ENCODE results near the gene PRPF40A. TPM values are rescaled to one million over a fixed set of nuclear protein-coding genes. Genes with fewer than 3 reads are reported as not detected.

Gene PRPF40A
- total and polyA plus RNA-seq, 2 of the 13 experiments (the other 11 are each of a cell fraction or from before 2014, with no cell fraction given) = 146 to 207 TPM

DNA sequence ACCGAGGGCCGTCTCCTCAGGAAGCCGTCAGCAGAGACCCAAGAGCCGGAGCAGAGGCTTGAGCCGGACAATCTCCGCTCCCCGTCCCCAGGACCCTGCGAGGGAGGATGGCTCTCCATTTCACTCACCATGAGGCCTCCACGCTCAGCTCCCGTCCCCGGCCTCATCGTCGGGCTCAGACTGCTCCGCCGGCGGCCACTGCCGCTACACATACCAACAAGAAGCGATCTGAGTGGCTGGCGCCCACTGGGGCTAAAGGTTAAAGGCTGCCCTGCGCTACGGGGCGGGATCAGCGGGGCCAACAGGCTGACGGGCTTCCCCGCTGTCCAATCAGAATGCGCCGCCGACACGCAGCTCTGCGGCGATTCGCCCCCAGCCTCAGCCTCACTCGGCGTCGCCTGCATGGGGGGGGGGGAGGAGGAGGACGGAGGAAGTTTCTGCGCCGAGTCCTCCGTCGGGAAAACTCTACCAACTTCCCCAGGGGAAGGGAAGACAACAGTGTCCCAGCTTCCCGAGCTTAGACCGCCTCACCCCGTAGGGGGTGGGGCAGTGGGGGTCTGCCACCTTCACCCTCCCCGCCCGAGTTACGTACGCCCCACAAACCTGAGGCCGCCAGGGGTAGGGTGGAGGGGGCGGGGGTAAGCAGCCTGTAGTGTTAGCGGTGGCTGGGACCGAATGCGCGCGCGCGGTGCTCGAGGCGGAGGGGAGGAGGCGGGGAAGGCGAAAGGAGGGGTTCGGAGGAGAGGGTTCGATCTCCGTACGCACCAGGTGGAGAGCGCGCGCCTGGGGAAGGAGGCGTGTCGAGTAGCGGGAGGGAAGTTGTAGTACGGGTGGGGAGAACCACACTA is at the start of gene PRPF40A (continued):
- TF ChIP-seq, protein P1, sequence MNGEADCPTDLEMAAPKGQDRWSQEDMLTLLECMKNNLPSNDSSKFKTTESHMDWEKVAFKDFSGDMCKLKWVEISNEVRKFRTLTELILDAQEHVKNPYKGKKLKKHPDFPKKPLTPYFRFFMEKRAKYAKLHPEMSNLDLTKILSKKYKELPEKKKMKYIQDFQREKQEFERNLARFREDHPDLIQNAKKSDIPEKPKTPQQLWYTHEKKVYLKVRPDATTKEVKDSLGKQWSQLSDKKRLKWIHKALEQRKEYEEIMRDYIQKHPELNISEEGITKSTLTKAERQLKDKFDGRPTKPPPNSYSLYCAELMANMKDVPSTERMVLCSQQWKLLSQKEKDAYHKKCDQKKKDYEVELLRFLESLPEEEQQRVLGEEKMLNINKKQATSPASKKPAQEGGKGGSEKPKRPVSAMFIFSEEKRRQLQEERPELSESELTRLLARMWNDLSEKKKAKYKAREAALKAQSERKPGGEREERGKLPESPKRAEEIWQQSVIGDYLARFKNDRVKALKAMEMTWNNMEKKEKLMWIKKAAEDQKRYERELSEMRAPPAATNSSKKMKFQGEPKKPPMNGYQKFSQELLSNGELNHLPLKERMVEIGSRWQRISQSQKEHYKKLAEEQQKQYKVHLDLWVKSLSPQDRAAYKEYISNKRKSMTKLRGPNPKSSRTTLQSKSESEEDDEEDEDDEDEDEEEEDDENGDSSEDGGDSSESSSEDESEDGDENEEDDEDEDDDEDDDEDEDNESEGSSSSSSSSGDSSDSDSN (CRISPR knock-in tag; IDR thresholded peaks at IDR 0.05) = no peak; the same call in 1 of the 2 replicates
- TF ChIP-seq, protein P2, sequence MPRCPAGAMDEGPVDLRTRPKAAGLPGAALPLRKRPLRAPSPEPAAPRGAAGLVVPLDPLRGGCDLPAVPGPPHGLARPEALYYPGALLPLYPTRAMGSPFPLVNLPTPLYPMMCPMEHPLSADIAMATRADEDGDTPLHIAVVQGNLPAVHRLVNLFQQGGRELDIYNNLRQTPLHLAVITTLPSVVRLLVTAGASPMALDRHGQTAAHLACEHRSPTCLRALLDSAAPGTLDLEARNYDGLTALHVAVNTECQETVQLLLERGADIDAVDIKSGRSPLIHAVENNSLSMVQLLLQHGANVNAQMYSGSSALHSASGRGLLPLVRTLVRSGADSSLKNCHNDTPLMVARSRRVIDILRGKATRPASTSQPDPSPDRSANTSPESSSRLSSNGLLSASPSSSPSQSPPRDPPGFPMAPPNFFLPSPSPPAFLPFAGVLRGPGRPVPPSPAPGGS (CRISPR knock-in tag; IDR thresholded peaks at IDR 0.05) = peak; percentile 88
- peak; percentile 89; the same call in 1 of the 2 replicates for TF ChIP-seq ZNF224 (CRISPR knock-in tag; IDR thresholded peaks at IDR 0.05)
- peak; percentile 92 for TF ChIP-seq PHF20 (CRISPR knock-in tag; IDR thresholded peaks at IDR 0.05)
- no peak for TF ChIP-seq ZNF12 (CRISPR knock-in tag; IDR thresholded peaks at IDR 0.05)
- no peak for TF ChIP-seq ZNF382 (CRISPR knock-in tag; IDR thresholded peaks at IDR 0.05; ENCODE audit: borderline replicate concordance)
- TF ChIP-seq SMAD1 (CRISPR knock-in tag; IDR thresholded peaks at IDR 0.05; ENCODE audit: borderline replicate concordance, low read depth) = peak; percentile 71; the same call in 1 of the 2 replicates
- TF ChIP-seq MZF1 (CRISPR knock-in tag; IDR thresholded peaks at IDR 0.05; ENCODE audit: borderline replicate concordance) = peak; percentile 36
- TF ChIP-seq ZNF124 (CRISPR knock-in tag; IDR thresholded peaks at IDR 0.05) = peak; percentile 48; the same call in 1 of the 2 replicates
- no peak for TF ChIP-seq ZNF567 (CRISPR knock-in tag; IDR thresholded peaks at IDR 0.05; ENCODE audit: borderline replicate concordance)
- TF ChIP-seq ISX (CRISPR knock-in tag; conservative IDR thresholded peaks at IDR 0.05) = 0 out of 2 replicates have a peak, but pooled peaks have one; percentile 5
- peak in 1 of 2 experiments; percentile 72; a peak in 1 of 4 replicates for TF ChIP-seq KLF16 (CRISPR knock-in tag; IDR thresholded peaks at IDR 0.05)
- TF ChIP-seq, protein P3, sequence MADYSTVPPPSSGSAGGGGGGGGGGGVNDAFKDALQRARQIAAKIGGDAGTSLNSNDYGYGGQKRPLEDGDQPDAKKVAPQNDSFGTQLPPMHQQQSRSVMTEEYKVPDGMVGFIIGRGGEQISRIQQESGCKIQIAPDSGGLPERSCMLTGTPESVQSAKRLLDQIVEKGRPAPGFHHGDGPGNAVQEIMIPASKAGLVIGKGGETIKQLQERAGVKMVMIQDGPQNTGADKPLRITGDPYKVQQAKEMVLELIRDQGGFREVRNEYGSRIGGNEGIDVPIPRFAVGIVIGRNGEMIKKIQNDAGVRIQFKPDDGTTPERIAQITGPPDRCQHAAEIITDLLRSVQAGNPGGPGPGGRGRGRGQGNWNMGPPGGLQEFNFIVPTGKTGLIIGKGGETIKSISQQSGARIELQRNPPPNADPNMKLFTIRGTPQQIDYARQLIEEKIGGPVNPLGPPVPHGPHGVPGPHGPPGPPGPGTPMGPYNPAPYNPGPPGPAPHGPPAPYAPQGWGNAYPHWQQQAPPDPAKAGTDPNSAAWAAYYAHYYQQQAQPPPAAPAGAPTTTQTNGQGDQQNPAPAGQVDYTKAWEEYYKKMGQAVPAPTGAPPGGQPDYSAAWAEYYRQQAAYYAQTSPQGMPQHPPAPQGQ (CRISPR knock-in tag; IDR thresholded peaks at IDR 0.05; ENCODE audit: borderline replicate concordance) = peak; percentile 74; the same call in 1 of the 2 replicates
- no peak for TF ChIP-seq TCF12 (IDR thresholded peaks at IDR 0.05)
- peak; percentile 73; the same call in 1 of the 2 replicates for TF ChIP-seq TCF12 (CRISPR knock-in tag; IDR thresholded peaks at IDR 0.05)
- TF ChIP-seq ETV6 (CRISPR knock-in tag; conservative IDR thresholded peaks at IDR 0.05) = no peak; the same call in 1 of the 2 replicates
- TF ChIP-seq, protein P4, sequence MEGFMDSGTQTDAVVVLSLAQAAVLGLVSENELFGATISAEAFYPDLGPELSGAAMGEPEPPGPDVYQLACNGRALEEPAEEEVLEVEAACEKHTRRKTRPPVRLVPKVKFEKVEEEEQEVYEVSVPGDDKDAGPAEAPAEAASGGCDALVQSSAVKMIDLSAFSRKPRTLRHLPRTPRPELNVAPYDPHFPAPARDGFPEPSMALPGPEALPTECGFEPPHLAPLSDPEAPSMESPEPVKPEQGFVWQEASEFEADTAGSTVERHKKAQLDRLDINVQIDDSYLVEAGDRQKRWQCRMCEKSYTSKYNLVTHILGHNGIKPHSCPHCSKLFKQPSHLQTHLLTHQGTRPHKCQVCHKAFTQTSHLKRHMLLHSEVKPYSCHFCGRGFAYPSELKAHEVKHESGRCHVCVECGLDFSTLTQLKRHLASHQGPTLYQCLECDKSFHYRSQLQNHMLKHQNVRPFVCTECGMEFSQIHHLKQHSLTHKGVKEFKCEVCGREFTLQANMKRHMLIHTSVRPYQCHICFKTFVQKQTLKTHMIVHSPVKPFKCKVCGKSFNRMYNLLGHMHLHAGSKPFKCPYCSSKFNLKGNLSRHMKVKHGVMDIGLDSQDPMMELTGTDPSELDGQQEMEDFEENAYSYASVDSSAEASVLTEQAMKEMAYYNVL (CRISPR knock-in tag; IDR thresholded peaks at IDR 0.05; ENCODE audit: borderline replicate concordance) = peak; percentile 85; the same call in 1 of the 2 replicates

All from HepG2 (cell line).